C4-2B (cell line): ENCODE data around the gene CWC15.

Experiments
- ZFX ChIP-seq: fragments of 450-650 bp; IDR thresholded peaks from 2 replicates; pipeline ENCODE4 v1.6.1; 2017
- TF ChIP-seq, protein P1 (sequence below): fragments of 450-650 bp; conservative IDR thresholded peaks from 2 replicates; pipeline ENCODE4 v1.5.1; 2017; ENCODE audit warnings: mild to moderate bottlenecking

DNA sequence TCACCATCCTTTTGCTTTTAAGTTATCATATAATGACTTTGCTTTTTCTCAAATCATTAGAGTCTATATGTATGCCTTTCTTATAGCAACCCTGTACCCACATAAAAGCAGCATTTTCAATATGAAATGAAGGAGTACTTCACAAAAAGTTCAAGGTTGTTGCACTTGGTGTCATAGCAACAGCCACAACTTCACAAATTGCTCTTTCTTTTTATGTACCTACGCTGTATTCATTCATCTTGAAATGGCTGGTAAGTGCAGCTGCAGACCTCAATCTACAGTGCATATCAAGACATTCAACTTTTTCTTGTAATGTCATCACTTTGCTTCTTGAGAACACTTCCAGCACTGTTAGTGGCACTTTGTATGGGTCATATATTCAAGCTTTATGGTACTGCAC lies 18.6 kb downstream of the CWC15 start:
- TF ChIP-seq, protein P1, sequence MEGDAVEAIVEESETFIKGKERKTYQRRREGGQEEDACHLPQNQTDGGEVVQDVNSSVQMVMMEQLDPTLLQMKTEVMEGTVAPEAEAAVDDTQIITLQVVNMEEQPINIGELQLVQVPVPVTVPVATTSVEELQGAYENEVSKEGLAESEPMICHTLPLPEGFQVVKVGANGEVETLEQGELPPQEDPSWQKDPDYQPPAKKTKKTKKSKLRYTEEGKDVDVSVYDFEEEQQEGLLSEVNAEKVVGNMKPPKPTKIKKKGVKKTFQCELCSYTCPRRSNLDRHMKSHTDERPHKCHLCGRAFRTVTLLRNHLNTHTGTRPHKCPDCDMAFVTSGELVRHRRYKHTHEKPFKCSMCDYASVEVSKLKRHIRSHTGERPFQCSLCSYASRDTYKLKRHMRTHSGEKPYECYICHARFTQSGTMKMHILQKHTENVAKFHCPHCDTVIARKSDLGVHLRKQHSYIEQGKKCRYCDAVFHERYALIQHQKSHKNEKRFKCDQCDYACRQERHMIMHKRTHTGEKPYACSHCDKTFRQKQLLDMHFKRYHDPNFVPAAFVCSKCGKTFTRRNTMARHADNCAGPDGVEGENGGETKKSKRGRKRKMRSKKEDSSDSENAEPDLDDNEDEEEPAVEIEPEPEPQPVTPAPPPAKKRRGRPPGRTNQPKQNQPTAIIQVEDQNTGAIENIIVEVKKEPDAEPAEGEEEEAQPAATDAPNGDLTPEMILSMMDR = no peak
- TF ChIP-seq ZFX = no peak
